GM12873 (cell line): Measurements from ENCODE around the gene KLHL30.

ENCODE experiments used
- TF ChIP-seq, protein P1 (sequence below): IDR thresholded peaks from 2 replicates; pipeline ENCODE4 v1.5.1; 2012; ENCODE audit warnings: low read depth, mild to moderate bottlenecking, moderate library complexity, low read length, control low read depth; ENCODE audit not compliant: insufficient read depth; ENCODE audit errors: missing control alignments

The KLHL30 gene

DNA sequence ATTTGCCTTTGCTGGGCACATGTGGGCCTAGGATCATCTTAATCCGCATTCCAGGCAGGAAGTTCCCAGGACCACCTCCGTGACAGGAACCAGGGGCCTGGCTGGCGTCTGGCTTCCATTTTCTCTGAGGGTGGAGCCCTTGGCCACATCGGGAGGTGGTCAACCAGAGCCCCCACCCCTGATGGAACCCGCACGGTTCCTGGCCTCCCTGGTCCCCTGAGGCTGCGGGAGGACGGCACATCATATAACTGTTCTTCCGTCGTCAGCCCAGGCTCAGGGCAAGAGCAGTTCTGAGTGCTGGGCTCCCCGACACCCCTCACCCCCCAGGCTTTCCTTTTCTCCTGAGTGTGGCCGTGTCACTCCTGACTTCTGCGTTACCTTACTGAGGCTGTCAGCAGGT is 24.9 kb upstream of the KLHL30 start:
- TF ChIP-seq, protein P1, sequence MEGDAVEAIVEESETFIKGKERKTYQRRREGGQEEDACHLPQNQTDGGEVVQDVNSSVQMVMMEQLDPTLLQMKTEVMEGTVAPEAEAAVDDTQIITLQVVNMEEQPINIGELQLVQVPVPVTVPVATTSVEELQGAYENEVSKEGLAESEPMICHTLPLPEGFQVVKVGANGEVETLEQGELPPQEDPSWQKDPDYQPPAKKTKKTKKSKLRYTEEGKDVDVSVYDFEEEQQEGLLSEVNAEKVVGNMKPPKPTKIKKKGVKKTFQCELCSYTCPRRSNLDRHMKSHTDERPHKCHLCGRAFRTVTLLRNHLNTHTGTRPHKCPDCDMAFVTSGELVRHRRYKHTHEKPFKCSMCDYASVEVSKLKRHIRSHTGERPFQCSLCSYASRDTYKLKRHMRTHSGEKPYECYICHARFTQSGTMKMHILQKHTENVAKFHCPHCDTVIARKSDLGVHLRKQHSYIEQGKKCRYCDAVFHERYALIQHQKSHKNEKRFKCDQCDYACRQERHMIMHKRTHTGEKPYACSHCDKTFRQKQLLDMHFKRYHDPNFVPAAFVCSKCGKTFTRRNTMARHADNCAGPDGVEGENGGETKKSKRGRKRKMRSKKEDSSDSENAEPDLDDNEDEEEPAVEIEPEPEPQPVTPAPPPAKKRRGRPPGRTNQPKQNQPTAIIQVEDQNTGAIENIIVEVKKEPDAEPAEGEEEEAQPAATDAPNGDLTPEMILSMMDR: no peak

DNA sequence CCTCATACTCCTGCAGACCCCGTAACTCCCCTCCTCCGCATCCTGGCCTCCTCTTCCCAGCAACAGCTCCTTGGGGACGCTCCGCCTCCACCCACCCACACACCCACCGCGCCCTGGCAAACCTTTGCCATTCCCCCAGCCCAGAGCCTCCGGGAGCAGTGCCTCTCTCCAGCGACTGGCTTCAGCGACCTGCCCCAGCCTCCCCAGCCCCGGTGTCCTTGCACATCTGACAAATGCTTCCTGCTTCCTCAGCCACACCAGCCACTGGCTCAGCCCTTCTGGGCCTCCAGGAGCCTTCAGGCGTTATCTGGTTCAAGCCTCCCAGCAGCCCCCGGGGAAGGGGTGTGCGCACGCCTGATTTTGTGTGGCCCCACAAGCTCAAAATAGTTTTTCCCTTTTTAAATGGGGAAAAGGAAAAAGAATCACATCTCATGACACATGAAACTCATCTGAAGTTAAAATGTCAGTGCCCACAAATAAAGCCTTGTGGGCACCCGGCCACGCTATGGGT is 24.1 kb upstream of the KLHL30 start:
- TF ChIP-seq, protein P1: no peak

DNA sequence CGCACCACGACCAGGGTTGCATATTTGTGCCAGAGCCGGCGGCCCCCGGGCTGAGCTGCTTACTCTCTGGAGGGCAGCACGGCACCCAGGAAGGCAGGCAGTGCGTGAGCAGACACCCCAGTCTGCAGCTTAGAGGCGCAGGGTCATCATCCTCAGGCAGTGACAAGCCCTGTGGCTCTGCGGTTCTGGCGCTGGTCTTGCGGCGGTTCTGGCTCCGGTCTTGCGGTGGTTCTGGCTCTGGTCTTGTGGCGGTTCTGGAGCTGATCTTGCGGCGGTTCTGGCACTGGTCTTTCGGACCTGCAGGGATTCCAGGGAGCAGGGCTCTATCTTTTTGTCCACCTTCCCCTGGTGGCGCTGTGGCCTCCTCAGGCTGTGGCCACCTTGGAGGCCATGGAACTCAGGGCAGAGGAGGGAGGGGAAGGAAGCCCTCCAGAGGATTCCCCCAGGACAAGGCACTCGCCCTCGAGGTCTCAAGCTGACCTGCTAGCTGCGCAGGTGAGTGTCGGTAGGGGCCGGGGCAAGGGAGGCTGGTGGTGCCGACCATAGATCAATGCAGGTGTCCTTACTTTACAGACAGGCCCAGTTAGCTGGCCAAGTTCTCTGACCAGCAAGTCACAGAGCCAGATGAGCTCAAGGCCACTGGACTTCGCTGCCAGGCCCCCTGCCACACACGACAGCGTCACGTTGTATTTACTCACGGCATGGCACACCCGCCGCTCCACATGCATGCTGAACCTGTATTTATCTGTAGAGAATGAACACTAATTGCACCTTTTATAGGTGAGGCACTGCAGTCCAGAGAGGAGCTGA is 23.4 kb upstream of the KLHL30 start:
- TF ChIP-seq, protein P1: no peak

DNA sequence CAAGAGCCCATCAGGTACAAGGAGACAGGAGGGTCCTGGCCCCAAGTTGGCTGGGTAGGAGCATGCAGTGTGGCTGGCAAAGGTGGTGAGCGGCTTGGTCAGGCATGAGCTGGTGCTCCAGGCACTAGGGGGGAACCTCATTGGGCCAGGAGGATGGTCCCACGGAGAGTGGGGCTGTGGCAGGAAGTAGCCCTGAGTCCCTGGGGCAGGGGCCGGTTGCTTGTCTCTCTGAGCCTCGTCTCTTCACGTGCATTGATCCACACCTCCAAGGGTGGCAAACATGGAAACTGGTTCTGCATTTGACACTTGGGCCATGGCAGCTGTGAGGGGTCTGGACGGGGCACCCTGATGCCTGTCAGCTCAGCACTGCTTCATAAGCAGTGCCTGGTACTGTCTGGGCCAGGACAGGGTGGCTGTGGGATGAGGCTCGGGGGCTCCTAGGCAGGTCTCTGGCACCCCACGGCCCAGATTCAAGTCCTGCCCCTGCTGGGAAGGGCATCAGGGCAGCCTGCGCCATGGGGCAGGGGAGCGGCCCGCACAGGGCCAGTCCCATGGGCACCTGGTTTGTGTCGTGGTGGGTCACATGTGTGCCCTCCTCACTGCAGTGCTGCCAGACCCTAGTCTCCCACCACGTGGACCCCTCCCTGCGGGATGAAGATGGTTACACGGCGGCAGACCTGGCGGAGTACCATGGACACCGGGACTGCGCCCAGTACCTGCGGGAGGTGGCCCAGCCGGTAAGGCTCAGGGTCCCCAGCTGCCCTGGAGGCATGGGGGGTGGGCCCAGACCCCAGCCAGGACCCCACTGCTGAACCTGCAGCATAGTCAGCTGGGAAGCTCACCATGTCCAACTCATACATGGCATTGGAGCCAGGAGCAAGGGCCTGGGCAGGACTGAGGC is 21.9 kb upstream of the KLHL30 start:
- TF ChIP-seq, protein P1: no peak

DNA sequence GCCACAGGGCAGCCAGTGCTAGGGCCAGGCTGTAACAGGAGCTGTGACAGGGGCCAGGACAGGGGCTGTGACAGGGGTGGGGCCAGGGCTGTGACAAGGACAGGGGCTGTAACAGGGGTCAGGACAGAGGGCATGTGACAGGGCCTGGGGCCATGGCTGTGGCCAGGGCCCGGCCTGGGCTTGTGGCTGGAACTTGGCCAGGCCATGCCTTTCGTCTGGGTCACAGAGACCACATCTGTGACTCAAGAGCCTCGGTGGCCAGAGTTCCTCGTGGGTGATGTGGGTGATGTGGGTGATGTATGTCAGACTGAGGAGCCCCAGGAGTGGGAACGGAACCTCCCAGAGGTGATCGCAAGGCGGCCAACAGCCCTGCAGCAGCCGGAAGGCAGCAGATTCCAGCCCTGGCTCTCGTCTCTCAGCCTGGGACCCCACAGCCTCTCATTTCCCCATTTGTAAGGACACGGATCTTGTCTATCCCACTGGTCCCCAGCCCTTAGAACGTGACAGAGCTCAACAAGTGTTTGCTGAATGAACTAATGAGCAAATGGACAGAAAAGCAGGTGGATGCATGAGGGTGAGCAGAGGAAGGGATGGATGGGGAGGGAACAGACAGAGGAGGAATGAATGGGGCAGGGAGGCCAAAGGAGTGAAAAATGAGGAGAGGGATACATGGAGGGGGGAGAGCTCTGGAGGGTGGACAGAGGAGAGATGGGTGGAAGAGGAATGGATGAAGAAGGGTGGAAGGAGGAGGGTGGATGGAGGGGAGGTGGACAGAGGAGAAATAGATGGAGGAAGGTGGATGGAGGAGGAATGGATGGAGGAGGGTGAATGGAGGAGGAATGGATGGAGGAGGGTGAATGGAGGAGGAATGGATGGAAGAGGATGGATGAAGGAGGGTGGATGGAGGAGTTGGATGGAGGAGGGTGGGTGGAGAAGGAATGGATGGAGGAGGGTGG is 21.0 kb upstream of the KLHL30 start:
- TF ChIP-seq, protein P1: no peak

DNA sequence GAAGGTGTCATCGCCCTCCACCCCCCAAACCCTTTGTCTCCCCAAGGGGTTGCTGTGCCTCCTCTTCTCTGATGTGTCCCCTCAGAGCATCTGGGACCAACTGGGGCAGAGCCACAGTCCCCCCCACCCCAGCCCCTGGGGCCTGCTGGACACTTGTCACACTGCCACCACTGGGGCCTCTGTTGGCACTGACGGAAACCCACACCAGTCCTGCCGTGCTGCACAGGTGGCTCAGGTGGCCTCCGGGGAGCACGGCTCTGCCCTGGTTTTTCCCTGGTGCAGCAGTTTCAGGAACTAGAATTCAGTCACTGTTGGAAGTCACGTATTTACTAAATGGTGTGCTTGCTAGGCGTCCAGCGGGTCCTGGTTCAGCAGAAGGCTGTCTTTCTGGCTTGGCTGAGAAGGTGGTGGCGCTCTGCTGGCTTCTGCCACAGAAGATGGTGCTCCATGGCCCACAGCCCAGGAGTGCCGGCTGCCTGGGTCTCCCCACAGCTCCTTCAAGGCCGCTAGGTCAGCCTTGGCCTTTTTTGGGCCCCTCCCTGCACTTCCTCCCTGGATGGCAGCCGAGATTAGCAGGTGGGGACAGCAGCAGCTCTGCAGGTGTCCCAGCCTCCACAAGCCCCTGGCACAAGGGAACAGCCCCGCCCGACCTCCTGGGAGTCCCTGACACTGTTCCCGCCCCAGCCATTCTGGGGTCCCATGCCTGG is 18.6 kb upstream of the KLHL30 start:
- TF ChIP-seq, protein P1: no peak
